SIG-M5 treated with dmso at 0.1 percent for 504 hours (cell line): ENCODE measurements around the gene RASL11B.

Source experiments
- DNase-seq: peaks from one replicate; lab custom pipeline; 2025; ENCODE audit not compliant: unreplicated experiment; lab: John Stamatoyannopoulos, UW

Gene RASL11B

GRCh38 chr4:52912608-52913007 is 50.5 kb downstream of the RASL11B start:
- DNase-seq = no peak

- DNase-seq = no peak
Observed at GRCh38 chr4:52914051-52914605, 52.0 kb downstream of the RASL11B start.

GRCh38 chr4:52915191-52915590 is 53.1 kb downstream of the RASL11B start:
- DNase-seq = no peak

- no peak for DNase-seq
Observed at GRCh38 chr4:52915730-52916300, 53.7 kb downstream of the RASL11B start.
